ENCODE measurements around the gene ARSH. TPM values are rescaled to one million over a fixed set of nuclear protein-coding genes. Genes with fewer than 3 reads are reported as not detected.

ARSH gene
- total and polyA plus RNA-seq, 4 donors = not detected

DNA sequence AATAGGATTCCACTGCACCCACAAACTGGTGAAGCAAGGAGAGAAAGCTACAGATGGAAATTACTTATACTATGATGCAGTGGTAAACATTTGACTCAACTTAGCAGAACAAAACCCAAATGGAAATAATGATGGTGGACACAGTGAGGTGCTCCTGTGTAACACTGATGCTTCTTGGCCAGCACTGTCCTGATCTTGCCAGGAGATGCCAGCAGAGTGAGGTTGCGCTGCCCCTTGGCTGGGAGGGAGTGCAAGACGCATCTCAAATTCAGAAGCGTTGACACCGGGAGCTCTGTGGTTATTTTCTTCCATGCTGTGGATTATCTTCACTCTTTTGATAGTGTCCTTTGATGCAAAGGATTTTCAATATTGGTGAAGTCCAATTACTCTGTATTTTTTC, 22.0 kb upstream of the ARSH start:
- 86% methylated on average over 4 of the region's 4 CpGs for WGBS
- no peak overlapping the region for H3K27ac ChIP-seq (ENCODE audit: low read depth in 1 of 2, low read length in 2 of 2)
- DNase-seq (ENCODE audit: low spot score) = no peak
- no peaks in the 10 kb centered on the region for H3K4me1 ChIP-seq (ENCODE audit: control insufficient read depth in 4 of 4, insufficient read depth in 4 of 4, low read length in 3 of 4)
- no peak overlapping the region for H3K4me3 ChIP-seq (ENCODE audit: low read depth in 1 of 3, low read length in 3 of 3)
- no peaks in the 10 kb centered on the region for H3K27me3 ChIP-seq (ENCODE audit: control insufficient read depth in 4 of 4, insufficient read depth in 4 of 4, low read length in 3 of 4)
- TF ChIP-seq FOXA2 (IDR thresholded peaks at IDR 0.05) (no peak), FOXA1 (IDR thresholded peaks at IDR 0.05) (no peak), TAF1 (conservative IDR thresholded peaks at IDR 0.05) (no peak), EGR1 (IDR thresholded peaks at IDR 0.05; ENCODE audit: low read depth in 2 of 2) (no peak), NR2F2 (IDR thresholded peaks at IDR 0.05) (no peak)
- TF ChIP-seq, protein P1, sequence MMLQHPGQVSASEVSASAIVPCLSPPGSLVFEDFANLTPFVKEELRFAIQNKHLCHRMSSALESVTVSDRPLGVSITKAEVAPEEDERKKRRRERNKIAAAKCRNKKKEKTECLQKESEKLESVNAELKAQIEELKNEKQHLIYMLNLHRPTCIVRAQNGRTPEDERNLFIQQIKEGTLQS (IDR thresholded peaks at IDR 0.05) = no peak
- TF ChIP-seq, protein P2, sequence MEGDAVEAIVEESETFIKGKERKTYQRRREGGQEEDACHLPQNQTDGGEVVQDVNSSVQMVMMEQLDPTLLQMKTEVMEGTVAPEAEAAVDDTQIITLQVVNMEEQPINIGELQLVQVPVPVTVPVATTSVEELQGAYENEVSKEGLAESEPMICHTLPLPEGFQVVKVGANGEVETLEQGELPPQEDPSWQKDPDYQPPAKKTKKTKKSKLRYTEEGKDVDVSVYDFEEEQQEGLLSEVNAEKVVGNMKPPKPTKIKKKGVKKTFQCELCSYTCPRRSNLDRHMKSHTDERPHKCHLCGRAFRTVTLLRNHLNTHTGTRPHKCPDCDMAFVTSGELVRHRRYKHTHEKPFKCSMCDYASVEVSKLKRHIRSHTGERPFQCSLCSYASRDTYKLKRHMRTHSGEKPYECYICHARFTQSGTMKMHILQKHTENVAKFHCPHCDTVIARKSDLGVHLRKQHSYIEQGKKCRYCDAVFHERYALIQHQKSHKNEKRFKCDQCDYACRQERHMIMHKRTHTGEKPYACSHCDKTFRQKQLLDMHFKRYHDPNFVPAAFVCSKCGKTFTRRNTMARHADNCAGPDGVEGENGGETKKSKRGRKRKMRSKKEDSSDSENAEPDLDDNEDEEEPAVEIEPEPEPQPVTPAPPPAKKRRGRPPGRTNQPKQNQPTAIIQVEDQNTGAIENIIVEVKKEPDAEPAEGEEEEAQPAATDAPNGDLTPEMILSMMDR (IDR thresholded peaks at IDR 0.05; ENCODE audit: low read depth, low read length, missing input control) = no peak
- H3K9me3 ChIP-seq (ENCODE audit: control insufficient read depth in 4 of 4, low read length in 3 of 4) = no peaks in the 10 kb centered on the region
- no peaks in the 10 kb centered on the region for H3K36me3 ChIP-seq (ENCODE audit: control insufficient read depth in 4 of 4, insufficient read depth in 3 of 4, low read depth in 1 of 4, low read length in 3 of 4)
- no peak overlapping the region for H3K9ac ChIP-seq (ENCODE audit: low read depth in 1 of 2, low read length in 2 of 2)

DNA sequence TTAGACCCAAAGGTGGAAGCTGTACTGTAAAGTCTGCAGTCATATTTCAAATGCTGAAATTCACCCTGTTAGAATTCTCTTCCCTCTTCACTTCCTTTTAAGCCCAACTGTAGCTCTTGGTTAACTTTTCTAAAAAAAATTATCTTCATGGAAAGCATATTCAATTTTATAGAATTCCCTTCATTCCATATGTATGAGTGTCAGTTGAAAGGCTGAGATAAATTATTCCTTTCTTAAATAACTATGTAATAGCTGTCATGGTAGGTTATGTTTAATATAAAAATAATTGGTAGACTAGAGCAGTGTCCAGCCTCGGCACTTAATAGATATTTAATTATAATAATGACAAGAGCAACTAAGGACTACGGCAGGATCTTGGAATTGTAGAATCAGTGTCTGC, 16.8 kb upstream of the ARSH start:
- no peaks in the 10 kb centered on the region for H3K36me3 ChIP-seq (ENCODE audit: control insufficient read depth in 4 of 4, insufficient read depth in 3 of 4, low read depth in 1 of 4, low read length in 3 of 4)
- H3K4me1 ChIP-seq (ENCODE audit: control insufficient read depth in 4 of 4, insufficient read depth in 4 of 4, low read length in 3 of 4) = no peaks in the 10 kb centered on the region
- no peaks in the 10 kb centered on the region for H3K27me3 ChIP-seq (ENCODE audit: control insufficient read depth in 4 of 4, insufficient read depth in 4 of 4, low read length in 3 of 4)
- no peak overlapping the region for H3K9ac ChIP-seq (ENCODE audit: low read depth in 1 of 2, low read length in 2 of 2)
- no peak for TF ChIP-seq SP1 (IDR thresholded peaks at IDR 0.05)
- no peak for TF ChIP-seq YY1 (IDR thresholded peaks at IDR 0.05)
- TF ChIP-seq, protein P2 (IDR thresholded peaks at IDR 0.05; ENCODE audit: low read depth, low read length, missing input control) = no peak
- TF ChIP-seq RXRA (IDR thresholded peaks at IDR 0.05) = no peak
- TF ChIP-seq FOXA1 (IDR thresholded peaks at IDR 0.05) = no peak
- TF ChIP-seq, protein P3, sequence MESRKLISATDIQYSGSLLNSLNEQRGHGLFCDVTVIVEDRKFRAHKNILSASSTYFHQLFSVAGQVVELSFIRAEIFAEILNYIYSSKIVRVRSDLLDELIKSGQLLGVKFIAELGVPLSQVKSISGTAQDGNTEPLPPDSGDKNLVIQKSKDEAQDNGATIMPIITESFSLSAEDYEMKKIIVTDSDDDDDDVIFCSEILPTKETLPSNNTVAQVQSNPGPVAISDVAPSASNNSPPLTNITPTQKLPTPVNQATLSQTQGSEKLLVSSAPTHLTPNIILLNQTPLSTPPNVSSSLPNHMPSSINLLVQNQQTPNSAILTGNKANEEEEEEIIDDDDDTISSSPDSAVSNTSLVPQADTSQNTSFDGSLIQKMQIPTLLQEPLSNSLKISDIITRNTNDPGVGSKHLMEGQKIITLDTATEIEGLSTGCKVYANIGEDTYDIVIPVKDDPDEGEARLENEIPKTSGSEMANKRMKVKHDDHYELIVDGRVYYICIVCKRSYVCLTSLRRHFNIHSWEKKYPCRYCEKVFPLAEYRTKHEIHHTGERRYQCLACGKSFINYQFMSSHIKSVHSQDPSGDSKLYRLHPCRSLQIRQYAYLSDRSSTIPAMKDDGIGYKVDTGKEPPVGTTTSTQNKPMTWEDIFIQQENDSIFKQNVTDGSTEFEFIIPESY (IDR thresholded peaks at IDR 0.05) = no peak
- TF ChIP-seq, protein P4, sequence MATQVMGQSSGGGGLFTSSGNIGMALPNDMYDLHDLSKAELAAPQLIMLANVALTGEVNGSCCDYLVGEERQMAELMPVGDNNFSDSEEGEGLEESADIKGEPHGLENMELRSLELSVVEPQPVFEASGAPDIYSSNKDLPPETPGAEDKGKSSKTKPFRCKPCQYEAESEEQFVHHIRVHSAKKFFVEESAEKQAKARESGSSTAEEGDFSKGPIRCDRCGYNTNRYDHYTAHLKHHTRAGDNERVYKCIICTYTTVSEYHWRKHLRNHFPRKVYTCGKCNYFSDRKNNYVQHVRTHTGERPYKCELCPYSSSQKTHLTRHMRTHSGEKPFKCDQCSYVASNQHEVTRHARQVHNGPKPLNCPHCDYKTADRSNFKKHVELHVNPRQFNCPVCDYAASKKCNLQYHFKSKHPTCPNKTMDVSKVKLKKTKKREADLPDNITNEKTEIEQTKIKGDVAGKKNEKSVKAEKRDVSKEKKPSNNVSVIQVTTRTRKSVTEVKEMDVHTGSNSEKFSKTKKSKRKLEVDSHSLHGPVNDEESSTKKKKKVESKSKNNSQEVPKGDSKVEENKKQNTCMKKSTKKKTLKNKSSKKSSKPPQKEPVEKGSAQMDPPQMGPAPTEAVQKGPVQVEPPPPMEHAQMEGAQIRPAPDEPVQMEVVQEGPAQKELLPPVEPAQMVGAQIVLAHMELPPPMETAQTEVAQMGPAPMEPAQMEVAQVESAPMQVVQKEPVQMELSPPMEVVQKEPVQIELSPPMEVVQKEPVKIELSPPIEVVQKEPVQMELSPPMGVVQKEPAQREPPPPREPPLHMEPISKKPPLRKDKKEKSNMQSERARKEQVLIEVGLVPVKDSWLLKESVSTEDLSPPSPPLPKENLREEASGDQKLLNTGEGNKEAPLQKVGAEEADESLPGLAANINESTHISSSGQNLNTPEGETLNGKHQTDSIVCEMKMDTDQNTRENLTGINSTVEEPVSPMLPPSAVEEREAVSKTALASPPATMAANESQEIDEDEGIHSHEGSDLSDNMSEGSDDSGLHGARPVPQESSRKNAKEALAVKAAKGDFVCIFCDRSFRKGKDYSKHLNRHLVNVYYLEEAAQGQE (IDR thresholded peaks at IDR 0.05) = no peak
- TF ChIP-seq EGR1 (IDR thresholded peaks at IDR 0.05; ENCODE audit: low read depth in 2 of 2) = no peak
- no peak for TF ChIP-seq FOXA2 (IDR thresholded peaks at IDR 0.05)
- TF ChIP-seq, protein P1 (IDR thresholded peaks at IDR 0.05) = no peak
- no peak for TF ChIP-seq HNF4G (IDR thresholded peaks at IDR 0.05)
- TF ChIP-seq HNF4A (conservative IDR thresholded peaks at IDR 0.05) = no peak
- TF ChIP-seq GABPA (IDR thresholded peaks at IDR 0.05 in 1 of 2, conservative IDR thresholded peaks at IDR 0.05 in 1 of 2) = no peak
- TF ChIP-seq JUND (IDR thresholded peaks at IDR 0.05) = no peak
- no peak for TF ChIP-seq NR2F2 (IDR thresholded peaks at IDR 0.05)
- TF ChIP-seq, protein P5, sequence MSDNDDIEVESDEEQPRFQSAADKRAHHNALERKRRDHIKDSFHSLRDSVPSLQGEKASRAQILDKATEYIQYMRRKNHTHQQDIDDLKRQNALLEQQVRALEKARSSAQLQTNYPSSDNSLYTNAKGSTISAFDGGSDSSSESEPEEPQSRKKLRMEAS (IDR thresholded peaks at IDR 0.05) = no peak
- no peak for TF ChIP-seq TAF1 (conservative IDR thresholded peaks at IDR 0.05)
- TF ChIP-seq RAD21 (IDR thresholded peaks at IDR 0.05) = no peak
- H3K4me3 ChIP-seq (ENCODE audit: low read depth in 1 of 3, low read length in 3 of 3) = no peak overlapping the region
- WGBS = 80% methylated on average over 2 of the region's 2 CpGs
- H3K27ac ChIP-seq (ENCODE audit: low read depth in 1 of 2, low read length in 2 of 2) = no peak overlapping the region
- no peaks in the 10 kb centered on the region for H3K9me3 ChIP-seq (ENCODE audit: control insufficient read depth in 4 of 4, low read length in 3 of 4)
- no peak for DNase-seq (ENCODE audit: low spot score)

All from liver (tissue), 9 donors.